Activated T-helper 1 cell treated with Interleukin-2 at 50 U/mL for 16 hours (primary cell): ENCODE results near the gene MTERF2.

Source experiments
- DNase-seq: peaks from one replicate; pipeline ENCODE4 v3.0.0-alpha.2; 2020; ENCODE audit warnings: low read depth

The MTERF2 gene

DNA sequence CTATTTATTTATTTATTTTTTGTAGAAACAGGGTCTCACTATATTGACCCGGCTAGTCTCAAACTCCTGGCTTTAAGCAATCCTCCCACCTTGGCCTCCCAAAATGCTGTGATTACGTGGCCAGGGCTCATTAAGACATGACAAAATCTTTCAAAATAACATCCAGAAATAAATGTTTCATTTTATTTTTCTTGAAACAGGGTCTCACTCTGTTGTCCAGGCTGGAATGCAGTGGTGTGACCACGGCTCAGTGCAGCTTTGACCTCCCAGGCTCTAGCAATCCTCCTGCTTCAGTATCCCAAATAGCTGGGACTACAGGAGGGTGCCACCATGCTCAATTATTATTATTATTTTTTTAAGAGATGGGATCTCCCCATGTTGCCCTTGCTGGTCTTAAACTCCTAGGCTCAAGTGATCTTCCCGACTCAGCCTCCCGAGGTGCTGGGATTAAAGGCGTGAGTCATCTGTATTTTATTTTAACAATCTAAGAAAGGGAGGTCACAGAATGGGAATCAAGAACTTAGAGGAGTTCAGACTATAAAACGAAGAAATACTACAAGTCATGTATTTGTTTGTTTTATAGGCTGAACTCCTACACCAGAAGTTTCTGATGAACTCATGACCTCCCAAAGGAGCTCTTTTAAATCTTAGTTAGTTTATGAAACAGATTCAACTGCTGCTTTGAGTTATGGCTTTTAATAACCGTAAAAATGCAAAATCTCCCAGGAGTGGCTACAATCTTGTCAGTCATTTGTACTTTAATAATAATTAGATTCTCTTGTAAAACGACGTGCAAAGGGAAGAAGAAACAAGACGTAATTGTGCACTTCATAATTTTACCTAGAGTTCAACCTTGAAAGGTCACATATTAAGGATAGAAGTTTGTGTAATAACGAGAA, 33.3 kb downstream of the MTERF2 start:
- no peak for DNase-seq

DNA sequence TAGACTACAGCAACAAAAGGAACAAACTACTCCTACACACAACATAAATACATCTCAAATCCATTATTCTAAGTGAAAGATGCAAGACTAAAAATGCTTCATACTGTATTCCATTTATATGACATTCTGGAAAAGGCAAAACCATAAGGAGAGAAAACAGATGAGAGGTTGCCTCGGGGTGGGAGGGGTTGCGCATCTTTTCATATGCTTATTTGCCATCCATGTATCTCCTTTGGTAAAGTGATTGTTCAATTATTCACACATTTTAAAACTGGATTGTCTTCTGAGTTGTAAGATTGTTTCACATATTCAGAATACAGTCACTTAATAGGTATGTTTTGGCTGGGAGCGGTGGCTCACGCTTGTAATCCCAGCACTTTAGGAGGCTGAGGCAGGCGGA, 36.4 kb downstream of the MTERF2 start:
- DNase-seq: no peak

DNA sequence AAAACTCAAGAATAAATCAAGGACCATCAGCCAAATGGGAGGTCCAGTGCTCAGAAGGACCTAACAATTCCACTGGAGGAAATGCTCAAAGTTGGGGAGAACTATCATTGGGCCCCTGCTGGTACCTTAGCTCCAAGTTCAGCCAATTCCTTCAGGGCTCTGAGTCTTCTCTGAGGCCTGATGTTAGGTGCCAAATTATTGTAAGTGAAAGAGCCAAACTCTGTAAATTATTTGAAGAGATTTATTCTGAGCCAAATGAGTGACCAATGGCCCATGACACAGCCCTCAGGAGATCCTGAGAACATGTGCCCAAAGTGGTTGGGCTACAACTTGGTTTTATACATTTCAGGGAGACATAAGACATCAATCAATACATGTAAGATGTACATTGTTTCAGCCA, 39.5 kb downstream of the MTERF2 start:
- no peak for DNase-seq

DNA sequence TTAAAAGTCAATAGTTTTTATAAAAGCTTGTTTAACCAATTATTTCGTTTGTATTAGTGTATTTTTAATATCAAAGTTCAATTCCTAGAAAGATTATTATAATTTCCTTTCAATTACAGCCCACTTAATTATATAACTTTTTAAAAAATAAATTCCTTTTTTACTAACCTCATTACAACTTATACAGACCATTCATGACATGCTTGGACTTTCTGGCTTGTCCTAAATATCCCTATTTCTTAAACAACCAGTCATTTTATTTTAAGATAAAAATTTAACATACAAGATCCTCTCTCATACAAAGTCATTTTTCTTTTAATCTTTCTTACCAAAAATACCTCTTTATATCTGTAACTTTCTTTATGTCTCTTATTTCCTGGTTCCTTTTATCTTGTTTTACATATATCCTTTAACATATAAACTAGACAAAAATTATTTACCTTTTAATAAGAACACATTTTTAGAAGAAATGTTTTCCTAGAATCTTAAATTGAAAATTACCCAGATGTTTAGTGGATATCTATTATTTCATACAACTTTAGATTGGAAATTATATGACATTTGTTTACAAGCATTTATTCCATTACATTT, 41.6 kb downstream of the MTERF2 start:
- DNase-seq: no peak

DNA sequence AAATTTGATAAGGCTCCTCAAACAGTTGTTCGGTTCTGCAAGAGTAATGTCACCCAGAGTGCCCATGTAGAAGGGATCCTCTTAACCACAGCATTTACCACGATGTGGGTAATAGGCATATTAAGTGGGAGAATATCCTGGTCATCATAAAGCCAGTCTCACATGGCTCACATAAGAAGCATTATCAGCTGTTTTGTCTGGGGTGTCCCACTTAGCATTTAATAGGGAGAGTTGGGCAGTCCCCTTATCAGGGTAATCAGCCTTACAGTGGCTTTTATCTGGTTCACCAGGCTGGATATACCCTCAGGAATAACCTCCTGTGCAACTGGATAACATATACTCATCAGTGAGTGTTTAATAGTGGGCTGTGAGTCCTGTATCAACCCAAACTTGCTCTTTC, 44.2 kb downstream of the MTERF2 start:
- DNase-seq: no peak

DNA sequence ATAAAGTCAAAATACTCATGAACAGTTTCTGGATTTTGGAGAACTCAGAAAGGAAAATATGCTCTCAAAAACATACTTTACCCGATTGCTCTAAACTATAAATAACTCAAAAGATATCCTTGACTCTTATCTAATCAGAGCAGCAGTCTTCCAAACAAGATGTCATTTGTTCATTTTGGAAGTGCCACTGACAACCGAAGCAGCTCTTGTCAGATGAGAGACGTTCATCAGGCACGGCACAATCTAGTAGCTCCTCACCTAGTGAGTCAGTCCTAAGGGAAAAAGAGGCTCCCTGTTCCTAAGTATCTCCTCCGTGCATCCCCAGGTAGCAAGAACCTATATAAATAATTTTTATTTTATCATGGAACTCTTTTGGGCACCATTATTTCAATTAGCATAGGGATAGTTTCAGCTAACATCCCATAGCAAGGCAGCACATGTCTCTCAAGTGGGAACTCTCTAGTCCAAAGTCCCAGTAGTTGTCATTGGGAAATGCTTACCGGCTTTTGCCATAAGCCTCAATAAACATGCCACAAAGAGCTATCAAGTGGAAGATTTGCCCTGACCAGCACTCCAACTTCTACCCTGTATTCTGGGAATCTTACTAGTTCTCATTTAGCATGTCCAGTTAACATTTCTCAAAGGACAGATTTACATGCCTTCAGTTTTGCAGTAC, 45.3 kb downstream of the MTERF2 start:
- DNase-seq: no peak

DNA sequence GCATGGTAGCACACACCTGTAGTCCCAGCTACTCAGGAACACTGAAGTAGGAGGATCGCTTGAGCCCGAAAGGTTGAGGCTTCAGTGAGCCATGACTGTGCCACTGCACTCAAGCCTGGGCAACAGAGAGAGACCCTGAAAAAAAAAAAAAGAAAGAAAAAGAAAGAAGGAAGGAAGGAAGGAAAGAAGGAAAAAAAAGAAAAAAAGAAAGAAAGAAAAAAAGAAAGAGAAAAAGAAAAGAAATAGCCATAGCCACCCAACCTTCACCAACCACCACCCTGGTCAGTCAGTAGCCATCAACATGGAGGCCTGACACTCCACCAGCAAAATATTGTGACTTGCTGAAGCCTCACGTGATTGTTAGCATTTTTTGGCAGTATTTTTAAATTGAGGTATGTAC, 52.7 kb downstream of the MTERF2 start:
- DNase-seq: no peak
